K562 (cell line): ENCODE data around the gene PGAM4.

Source experiments
- CHCHD3 ChIP-seq: fragments of 250-450 bp; sonication (Bioruptor Pico); IDR thresholded peaks from 2 replicates; pipeline ENCODE4 v2.1.2; 2022; ENCODE audit warnings: mild to moderate bottlenecking
- CHD4 ChIP-seq: fragments of 200-600 bp; sonication (generic); IDR thresholded peaks from 3 replicates; pipeline ENCODE4 v1.6.1; 2012; ENCODE audit warnings: low read depth, mild to moderate bottlenecking, mixed read lengths, low read length, inconsistent platforms; ENCODE audit not compliant: insufficient read depth, insufficient replicate concordance, poor library complexity, severe bottlenecking
- JUNB ChIP-seq: fragments of 450-650 bp; formaldehyde crosslinking; conservative IDR thresholded peaks from 2 replicates; pipeline ENCODE4 v1.4.0; 2020; ENCODE audit warnings: mild to moderate bottlenecking
- NR4A1 ChIP-seq, 2 experiments: fragments of 250-450 bp in 1 of 2; fragments of 450-650 bp in 1 of 2; sonication (Bioruptor Pico) in 1 of 2; IDR thresholded peaks; 2 replicates each; pipeline versions ENCODE4 v1.4.0 to v1.6.1; 2016 to 2020; ENCODE audit warnings: mild to moderate bottlenecking in 2 of 2, missing compliant biosample characterization in 1 of 2, missing genetic modification characterization in 1 of 2, moderate library complexity in 1 of 2
- PHF21A ChIP-seq: fragments of 450-650 bp; IDR thresholded peaks from 2 replicates; pipeline ENCODE4 v1.6.1; 2017; ENCODE audit warnings: low read depth, borderline replicate concordance
- POLR2AphosphoS5 ChIP-seq: IDR thresholded peaks from 2 replicates; pipeline ENCODE4 v1.6.1; 2011; ENCODE audit warnings: mild to moderate bottlenecking, low read depth, low read length, moderate library complexity; ENCODE audit not compliant: control insufficient read depth, insufficient read depth
- SIN3A ChIP-seq, 2 experiments: fragments of 150-350 bp in 1 of 2; IDR thresholded peaks; 2 replicates each; pipeline ENCODE4 v1.6.1; 2011 to 2016; ENCODE audit warnings: borderline replicate concordance in 2 of 2, low read depth in 2 of 2, low read length in 2 of 2, mild to moderate bottlenecking in 2 of 2, moderate library complexity in 2 of 2; ENCODE audit not compliant: control insufficient read depth in 1 of 2
- TRIM24 ChIP-seq, 2 experiments: fragments of 450-650 bp; IDR thresholded peaks; 2 replicates each; pipeline ENCODE4 v1.6.1; 2016
- ZNF263 ChIP-seq: sonication (generic); formaldehyde crosslinking; IDR thresholded peaks from 2 replicates; pipeline ENCODE4 v1.8.0; 2022; ENCODE audit warnings: mild to moderate bottlenecking, missing genetic modification reagents, borderline replicate concordance
- TF ChIP-seq, protein P1 (sequence below): fragments of 450-650 bp; formaldehyde crosslinking; IDR thresholded peaks from 2 replicates; pipeline ENCODE4 v1.4.0; 2020; ENCODE audit warnings: mild to moderate bottlenecking, moderate library complexity
- TF ChIP-seq, protein P2 (sequence below), 3 experiments: IDR thresholded peaks in 2 of 3; conservative IDR thresholded peaks in 1 of 3; 2 replicates each; pipeline ENCODE4 v1.5.1; 2011 to 2012; ENCODE audit warnings: low read length in 3 of 3, mild to moderate bottlenecking in 3 of 3, control low read depth in 2 of 3, improper control_type of control experiment in 1 of 3, inconsistent platforms in 1 of 3, low read depth in 1 of 3, mixed read lengths in 1 of 3, moderate library complexity in 1 of 3; ENCODE audit not compliant: insufficient read depth in 2 of 3

DNA sequence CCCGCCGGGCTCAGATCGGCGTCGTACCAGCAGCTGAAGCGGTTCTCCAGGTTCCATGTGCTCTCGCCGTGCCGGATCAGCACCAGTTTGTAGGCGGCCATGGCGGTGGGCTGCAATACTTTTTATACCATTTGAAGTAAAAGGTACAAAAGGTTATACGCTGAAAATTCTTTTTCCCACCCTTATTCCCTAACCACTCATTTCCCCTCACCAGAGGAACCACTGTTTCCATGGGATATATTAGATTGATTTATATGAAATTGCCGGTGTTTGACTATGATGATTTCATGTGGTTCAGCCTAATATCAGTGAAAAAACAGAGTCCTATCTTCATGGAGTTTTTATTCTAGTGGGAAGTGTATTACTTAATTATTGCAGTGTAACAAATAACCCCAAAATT lies at the start of gene PGAM4:
- TF ChIP-seq CHCHD3 (CRISPR knock-in tag) (no peak), ZNF263 (CRISPR knock-in tag) (no peak), JUNB (CRISPR knock-in tag) (no peak), PHF21A (no peak), SIN3A (IDR thresholded peaks at IDR 0.05; ENCODE audit: borderline replicate concordance in 2 of 2, control insufficient read depth in 1 of 2, low read depth in 2 of 2, low read length in 2 of 2) (no peak), TRIM24 (IDR thresholded peaks at IDR 0.05) (no peak), NR4A1 (CRISPR knock-in tag; IDR thresholded peaks at IDR 0.05) (no peak), NR4A1 (tag; IDR thresholded peaks at IDR 0.05) (no peak), CHD4 (no peak), POLR2AphosphoS5 (no peak)
- TF ChIP-seq, protein P1, sequence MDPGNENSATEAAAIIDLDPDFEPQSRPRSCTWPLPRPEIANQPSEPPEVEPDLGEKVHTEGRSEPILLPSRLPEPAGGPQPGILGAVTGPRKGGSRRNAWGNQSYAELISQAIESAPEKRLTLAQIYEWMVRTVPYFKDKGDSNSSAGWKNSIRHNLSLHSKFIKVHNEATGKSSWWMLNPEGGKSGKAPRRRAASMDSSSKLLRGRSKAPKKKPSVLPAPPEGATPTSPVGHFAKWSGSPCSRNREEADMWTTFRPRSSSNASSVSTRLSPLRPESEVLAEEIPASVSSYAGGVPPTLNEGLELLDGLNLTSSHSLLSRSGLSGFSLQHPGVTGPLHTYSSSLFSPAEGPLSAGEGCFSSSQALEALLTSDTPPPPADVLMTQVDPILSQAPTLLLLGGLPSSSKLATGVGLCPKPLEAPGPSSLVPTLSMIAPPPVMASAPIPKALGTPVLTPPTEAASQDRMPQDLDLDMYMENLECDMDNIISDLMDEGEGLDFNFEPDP (CRISPR knock-in tag) = no peak
- TF ChIP-seq, protein P2, sequence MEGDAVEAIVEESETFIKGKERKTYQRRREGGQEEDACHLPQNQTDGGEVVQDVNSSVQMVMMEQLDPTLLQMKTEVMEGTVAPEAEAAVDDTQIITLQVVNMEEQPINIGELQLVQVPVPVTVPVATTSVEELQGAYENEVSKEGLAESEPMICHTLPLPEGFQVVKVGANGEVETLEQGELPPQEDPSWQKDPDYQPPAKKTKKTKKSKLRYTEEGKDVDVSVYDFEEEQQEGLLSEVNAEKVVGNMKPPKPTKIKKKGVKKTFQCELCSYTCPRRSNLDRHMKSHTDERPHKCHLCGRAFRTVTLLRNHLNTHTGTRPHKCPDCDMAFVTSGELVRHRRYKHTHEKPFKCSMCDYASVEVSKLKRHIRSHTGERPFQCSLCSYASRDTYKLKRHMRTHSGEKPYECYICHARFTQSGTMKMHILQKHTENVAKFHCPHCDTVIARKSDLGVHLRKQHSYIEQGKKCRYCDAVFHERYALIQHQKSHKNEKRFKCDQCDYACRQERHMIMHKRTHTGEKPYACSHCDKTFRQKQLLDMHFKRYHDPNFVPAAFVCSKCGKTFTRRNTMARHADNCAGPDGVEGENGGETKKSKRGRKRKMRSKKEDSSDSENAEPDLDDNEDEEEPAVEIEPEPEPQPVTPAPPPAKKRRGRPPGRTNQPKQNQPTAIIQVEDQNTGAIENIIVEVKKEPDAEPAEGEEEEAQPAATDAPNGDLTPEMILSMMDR (IDR thresholded peaks at IDR 0.05 in 2 of 3, conservative IDR thresholded peaks at IDR 0.05 in 1 of 3; ENCODE audit: insufficient read depth in 2 of 3, low read depth in 1 of 3, low read length in 3 of 3) = no peak
